NCI-H524 (cell line): Measurements from ENCODE around the gene MLC1.

Experiments
- DNase-seq, 2 experiments: peaks; one replicate each; lab custom pipeline; 2025; lab: John Stamatoyannopoulos, UW

The MLC1 gene

DNA sequence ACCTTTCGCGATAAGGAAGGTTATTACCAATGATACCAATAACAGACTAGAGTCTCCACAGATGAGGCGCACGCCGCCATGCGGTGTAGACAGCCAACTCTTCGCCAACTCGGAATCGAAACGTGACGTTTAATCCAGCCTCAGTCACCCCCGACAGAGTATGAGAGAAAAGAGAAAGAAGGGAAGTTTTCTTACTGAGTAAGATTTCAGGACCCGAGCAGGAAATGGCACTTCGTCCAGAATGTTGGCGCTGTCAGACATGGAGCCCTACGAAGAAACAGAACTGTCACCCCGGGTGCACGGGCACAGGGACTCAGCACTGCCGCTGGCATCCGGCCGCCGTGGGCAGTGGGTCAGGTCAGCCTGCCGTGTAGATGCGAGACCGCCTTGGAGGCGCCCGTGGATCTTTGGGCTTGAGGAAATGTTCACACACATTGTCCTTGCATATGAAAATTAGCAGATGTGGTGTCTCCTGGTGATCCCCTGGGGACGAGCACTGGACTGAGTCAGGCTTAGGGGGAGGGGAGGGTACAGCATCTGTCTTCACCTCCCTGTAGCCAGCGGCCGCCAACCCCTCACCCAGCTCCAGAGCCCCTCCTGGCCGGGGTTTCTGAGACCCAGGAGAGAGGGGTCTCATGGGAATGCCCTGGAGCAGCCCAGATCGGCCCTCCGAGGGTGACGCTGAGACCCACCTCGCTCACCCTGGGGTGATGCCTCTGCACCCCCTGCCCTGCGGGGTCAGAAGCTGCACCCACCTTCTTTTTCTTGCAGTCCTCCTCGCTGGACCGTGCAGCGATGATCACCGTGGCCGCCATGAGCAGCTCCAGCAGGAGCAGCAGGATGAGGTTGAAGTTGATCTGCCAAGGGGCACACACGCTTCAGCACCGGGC, 8.3 kb downstream of the MLC1 start:
- peak in 1 of 2 experiments; percentile 69 for DNase-seq

- DNase-seq: no peak
Measured at GRCh38 chr22:50074551-50075530, 10.4 kb downstream of the MLC1 start.

DNA sequence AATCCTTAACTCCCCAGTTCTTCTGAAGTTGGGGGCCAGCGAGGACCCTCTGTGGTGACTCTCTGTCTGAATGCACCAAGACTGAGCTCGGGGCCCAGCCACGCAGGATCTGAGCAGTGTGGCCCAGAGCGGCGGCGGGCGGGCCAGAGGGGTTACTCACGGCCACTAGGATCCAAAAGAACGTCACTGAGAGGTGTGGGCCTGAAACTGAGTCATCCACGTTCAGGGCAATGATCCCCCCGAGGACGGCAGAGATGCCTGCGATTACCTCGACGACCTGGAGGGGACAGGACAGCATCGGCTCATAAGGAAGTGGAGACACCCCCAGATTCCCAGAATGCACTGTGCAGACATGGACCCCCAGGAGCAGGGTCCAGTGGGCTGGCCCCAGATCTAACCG, 11.2 kb downstream of the MLC1 start:
- no peak for DNase-seq

DNA sequence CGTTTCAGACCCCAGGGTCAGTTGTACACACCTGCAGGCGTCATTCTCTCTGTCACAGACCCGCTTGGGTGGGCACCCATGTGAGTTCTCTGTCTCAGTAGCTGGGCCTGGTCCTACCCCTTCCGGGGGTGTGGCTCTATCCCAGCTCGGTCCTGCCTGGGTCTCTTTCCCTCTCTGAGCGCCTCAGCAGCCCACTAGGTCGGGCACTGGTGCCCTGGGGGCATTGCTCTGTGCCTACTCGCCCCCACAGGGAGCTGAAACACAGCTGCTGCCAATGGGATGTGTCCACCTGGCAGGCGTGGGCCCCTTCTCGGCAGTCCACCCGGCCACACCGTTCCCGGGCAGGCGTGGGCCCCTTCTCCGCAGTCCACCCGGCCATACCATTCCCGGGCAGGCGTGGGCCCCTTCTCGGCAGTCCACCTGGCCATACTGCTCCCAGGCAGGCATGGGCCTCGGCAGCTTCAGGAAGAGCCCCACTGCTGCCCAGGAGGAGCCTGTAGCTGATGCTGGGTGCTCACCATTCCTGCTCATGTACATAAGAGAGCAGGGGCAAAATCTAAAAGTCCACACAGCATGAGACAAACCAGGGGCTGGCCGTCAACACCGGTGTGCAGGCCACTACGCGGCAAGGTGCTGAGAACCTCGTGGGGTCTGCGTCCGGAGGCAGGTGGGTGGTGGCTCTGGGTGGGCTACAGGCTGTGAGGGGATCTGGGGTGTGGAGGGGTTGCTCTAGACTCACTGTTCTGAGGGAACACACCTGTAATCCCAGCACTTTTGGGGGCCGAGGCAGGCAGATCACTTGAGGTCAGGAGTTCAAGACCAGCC, 12.3 kb downstream of the MLC1 start:
- DNase-seq: no peak

DNA sequence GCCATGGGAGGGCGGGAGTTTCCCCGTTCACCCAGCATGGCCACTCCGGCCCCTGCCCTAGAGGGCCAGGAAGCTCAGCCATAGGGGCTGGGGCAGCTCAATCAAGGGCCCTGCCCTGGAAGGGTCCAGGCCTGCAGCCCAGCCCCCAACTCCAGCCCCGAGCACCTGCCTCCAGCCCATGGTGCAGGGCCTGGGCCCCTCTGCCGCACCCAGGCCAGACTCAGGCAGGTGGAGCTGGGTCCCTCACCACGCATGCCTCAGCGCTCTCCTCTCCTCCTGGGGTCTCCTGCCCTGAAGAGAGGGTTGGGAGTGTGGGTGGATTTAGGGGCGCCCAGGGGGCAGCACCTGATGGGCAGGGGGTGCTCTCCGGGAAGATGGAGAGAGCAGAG, 13.1 kb downstream of the MLC1 start:
- no peak for DNase-seq

DNA sequence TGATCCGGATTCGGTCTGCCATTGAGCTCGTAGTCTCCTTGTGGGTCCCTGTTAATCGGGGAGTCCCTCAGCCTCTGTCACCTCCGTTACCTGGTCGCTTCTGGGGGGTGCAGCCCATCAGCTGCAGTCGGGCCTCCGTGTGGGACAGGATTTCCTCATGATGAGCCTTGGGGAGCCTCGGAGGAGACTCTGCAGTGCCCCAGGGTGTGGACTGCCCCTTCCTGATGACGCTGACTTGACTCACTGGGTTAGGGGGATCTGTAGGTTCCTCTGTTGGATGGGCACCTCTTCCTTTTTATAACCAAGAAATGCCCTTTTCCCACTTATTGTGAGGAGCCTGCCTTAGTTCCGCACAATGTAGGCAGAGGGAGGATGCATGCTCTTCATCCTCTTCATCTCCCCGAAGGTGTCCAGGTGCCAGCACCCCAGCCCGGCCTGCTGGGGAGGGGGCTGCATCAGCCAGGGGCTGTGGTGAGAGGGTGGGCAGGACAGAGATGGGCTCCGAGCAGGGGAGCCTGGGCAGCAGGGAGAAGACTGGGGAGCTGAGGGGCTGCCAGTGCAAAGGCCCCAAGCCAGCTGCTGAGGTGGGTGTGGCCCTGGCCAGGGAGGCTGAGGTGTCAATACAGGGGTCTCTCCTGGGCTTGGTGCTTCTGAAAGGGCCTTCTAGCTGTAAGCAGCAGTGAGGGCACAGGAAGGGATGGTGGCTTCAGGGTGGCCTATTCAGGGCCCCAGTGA, 13.6 kb downstream of the MLC1 start:
- DNase-seq: no peak

DNA sequence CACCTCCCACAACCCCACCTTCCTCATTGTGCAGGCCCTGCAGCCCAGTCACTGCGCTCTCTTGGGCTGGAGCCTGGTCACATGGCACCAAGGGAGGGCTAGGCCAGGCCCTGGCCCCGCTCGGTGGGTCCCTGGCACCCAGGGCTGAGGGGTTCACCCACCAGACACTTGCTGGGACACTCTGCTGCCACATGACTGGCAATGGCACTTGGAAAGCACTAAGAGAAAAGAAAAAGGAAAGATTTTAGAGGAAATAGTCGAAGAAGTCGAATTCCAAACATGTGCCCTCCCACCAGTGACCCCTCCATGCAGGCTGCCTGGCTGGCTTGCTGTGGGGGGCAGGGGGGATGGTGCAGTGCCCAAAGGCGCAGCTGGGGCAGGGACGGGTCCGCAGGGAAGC, 14.9 kb downstream of the MLC1 start:
- DNase-seq: no peak

- DNase-seq: no peak
Measured at GRCh38 chr22:50068096-50068495, 17.1 kb downstream of the MLC1 start.

DNA sequence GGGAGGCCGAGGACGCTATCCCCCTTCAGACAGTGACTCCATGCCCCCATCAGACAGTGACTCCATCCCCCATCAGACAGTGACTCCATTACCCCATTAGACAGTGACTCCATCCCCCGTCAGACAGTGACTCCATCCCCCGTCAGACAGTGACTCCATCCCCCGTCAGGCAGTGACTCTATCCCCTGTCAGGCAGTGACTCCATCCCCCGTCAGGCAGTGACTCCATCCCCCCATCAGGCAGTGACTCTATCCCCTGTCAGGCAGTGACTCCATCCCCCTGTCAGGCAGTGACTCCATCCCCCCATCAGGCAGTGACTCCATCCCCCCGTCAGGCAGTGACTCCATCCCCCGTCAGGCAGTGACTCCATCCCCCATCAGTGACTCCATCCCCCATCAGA, 18.0 kb downstream of the MLC1 start:
- DNase-seq: no peak

DNA sequence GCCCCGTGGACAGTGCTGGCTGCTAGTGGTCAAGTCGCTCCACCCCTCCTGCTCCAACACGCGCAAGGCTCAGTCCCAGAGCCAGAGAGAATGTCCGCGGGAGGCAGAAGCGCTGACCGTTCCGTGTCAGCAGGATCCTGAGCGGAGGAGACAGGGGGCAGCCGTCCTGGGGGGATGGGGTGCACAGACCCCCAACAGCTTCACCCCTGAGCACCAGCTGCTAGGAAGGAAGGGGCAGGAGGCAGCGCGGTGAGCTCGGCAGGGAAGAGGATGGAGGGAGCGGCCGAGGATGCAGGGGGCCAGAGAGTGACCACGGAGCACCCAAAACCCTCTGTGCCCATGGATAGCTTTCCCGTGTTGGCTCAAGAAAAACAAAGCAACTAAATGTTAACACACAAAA, 20.8 kb downstream of the MLC1 start:
- no peak for DNase-seq

GRCh38 chr22:50063589-50064393, 21.4 kb downstream of the MLC1 start:
- DNase-seq: no peak

- no peak for DNase-seq
Measured at GRCh38 chr22:50062509-50063135, 22.6 kb downstream of the MLC1 start.

GRCh38 chr22:50061824-50062355, 23.3 kb downstream of the MLC1 start:
- no peak for DNase-seq

DNA sequence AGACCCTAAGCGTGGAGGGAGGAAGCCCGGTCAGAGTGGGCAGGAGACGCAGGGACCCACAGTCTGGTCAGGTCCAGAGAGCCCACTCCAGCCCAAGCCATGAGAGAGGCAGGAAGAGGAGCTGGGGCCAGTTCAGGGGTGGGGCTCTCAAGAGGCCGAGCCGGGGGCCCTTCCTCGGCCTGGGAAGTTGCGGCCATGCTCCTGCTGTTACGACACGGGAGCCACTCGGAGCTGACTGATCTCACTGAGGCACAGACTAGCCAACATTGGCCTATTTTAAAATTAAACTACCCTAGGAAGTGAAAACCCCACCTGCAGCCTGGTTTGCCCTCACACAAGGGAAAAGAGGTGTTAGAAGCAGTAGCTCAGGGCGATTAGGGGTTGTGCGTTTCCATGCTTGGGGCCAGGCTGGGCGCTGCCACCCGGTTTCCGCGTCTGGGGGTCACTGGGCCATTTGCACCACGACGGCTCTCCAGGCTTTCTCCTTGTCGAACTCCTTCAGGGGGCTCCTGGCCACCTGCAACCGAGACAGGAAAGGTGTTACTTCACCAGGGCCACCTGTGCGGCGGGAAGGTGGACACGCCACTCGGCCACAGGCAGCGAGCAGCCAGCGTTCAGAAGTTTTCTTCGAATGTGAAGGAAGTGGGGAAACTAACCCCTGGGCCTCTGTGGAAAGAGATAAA, 23.9 kb downstream of the MLC1 start:
- no peak for DNase-seq

GRCh38 chr22:50060441-50061140, 24.6 kb downstream of the MLC1 start:
- DNase-seq: no peak

- DNase-seq: no peak
Measured at GRCh38 chr22:50059881-50060262, 25.4 kb downstream of the MLC1 start.

GRCh38 chr22:50058906-50059880, 26.0 kb downstream of the MLC1 start:
- peak in 1 of 2 experiments; percentile 53 for DNase-seq
